ENCODE data around the gene NR1H4.

The NR1H4 gene

DNA sequence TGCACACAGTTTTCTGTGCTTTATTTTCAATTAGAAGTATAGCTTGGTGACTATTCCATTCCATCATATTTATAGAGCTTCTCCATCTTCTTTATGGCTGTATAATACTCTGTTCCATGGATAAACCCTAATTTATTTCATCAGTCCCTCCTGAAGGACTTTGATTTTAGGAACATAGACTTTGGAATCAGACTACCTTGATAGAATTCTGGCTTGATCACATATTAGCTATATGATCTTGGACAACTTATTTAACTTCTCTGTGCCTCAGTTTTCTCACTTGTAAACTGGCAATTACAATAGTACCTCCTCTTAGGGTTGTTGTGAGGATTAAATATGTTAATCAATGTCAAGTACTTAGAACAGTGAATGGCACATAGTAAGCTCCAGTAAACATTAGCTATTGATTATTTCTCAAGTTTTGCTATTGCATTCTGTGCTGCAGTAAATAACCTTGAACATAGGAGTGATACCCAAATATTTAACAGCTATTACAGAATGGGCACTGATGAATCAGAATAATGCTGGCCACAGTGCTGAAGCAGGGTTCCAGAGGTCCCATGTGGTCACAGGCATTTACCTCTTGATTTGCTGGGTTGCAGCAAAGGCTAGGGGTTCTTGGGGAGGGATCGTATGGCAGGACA, 12.2 kb upstream of the NR1H4 start:
- DNase-seq (ENCODE audit: low read depth, low spot score), result no peak
- no peak overlapping the region for H3K4me3 ChIP-seq (ENCODE audit: low read depth, low read length)
- POLR2A ChIA-PET, result no interaction called here
- CTCF ChIA-PET, result interaction anchor here (0.7 kb wide), 1 partner anchor 52 kb away, joined by 3 read pairs; no protein-coding TSS in a partner anchor
- TF ChIP-seq, protein P1, sequence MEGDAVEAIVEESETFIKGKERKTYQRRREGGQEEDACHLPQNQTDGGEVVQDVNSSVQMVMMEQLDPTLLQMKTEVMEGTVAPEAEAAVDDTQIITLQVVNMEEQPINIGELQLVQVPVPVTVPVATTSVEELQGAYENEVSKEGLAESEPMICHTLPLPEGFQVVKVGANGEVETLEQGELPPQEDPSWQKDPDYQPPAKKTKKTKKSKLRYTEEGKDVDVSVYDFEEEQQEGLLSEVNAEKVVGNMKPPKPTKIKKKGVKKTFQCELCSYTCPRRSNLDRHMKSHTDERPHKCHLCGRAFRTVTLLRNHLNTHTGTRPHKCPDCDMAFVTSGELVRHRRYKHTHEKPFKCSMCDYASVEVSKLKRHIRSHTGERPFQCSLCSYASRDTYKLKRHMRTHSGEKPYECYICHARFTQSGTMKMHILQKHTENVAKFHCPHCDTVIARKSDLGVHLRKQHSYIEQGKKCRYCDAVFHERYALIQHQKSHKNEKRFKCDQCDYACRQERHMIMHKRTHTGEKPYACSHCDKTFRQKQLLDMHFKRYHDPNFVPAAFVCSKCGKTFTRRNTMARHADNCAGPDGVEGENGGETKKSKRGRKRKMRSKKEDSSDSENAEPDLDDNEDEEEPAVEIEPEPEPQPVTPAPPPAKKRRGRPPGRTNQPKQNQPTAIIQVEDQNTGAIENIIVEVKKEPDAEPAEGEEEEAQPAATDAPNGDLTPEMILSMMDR (IDR thresholded peaks at IDR 0.05; ENCODE audit: insufficient read depth, low read length, missing control alignments), result no peak

- DNase-seq (ENCODE audit: low read depth, low spot score), result no peak
- TF ChIP-seq, protein P1 (IDR thresholded peaks at IDR 0.05; ENCODE audit: insufficient read depth, low read length, missing control alignments), result no peak
- ChIA-PET POLR2A (no interaction called here), CTCF (no interaction called here)
- no peak overlapping the region for H3K4me3 ChIP-seq (ENCODE audit: low read depth, low read length)
Observed at GRCh38 chr12:100463661-100464060, 10.0 kb upstream of the NR1H4 start.

DNA sequence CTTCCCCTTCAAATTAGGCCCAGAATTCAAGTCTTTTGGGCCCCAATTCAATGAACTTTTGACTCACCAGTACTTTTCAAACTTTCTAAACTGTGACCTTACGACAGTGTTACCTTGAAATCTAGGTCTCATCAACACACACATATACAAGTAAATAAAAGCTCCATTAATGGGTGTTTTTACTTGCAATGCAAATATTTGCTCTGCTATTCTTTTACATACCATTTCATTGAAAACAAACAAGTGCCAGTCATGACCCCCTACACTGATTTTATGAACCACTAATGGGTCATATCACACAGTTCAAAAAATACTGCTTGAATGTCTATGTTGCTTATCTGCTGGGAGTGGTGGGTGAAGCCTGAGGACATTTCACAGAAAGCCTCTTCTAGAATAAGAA, 9.1 kb upstream of the NR1H4 start:
- no peak overlapping the region for H3K4me3 ChIP-seq (ENCODE audit: low read depth, low read length)
- POLR2A ChIA-PET, result no interaction called here
- CTCF ChIA-PET, result no interaction called here
- DNase-seq (ENCODE audit: low read depth, low spot score), result no peak
- TF ChIP-seq, protein P1 (IDR thresholded peaks at IDR 0.05; ENCODE audit: insufficient read depth, low read length, missing control alignments), result no peak

GRCh38 chr12:100468126-100468525, 5.5 kb upstream of the NR1H4 start:
- TF ChIP-seq, protein P1 (IDR thresholded peaks at IDR 0.05; ENCODE audit: insufficient read depth, low read length, missing control alignments), result no peak
- no peak overlapping the region for H3K4me3 ChIP-seq (ENCODE audit: low read depth, low read length)
- ChIA-PET POLR2A (no interaction called here), CTCF (no interaction called here)
- DNase-seq (ENCODE audit: low read depth, low spot score), result no peak

DNA sequence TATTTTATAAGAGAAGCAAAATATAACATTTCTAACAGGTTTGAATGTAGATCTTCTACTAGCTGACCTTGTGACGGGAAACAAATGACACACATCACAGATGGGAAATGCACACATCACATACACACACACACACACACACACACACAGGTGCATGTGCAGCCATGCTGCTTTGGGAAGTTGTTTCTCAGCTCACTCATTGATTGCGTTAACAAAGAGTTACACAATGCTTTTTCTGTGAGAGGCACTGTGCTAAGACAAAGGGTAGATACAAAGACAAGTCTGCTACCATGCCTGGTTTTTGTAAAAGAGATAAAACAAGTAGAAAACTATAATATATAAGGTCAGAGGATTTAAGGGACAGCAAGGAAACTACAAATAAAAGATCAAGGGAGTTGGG, 1.3 kb upstream of the NR1H4 start:
- H3K4me3 ChIP-seq (ENCODE audit: low read depth, low read length), result no peak overlapping the region
- TF ChIP-seq, protein P1 (IDR thresholded peaks at IDR 0.05; ENCODE audit: insufficient read depth, low read length, missing control alignments), result no peak
- ChIA-PET POLR2A (no interaction called here), CTCF (no interaction called here)
- no peak for DNase-seq (ENCODE audit: low read depth, low spot score)

DNA sequence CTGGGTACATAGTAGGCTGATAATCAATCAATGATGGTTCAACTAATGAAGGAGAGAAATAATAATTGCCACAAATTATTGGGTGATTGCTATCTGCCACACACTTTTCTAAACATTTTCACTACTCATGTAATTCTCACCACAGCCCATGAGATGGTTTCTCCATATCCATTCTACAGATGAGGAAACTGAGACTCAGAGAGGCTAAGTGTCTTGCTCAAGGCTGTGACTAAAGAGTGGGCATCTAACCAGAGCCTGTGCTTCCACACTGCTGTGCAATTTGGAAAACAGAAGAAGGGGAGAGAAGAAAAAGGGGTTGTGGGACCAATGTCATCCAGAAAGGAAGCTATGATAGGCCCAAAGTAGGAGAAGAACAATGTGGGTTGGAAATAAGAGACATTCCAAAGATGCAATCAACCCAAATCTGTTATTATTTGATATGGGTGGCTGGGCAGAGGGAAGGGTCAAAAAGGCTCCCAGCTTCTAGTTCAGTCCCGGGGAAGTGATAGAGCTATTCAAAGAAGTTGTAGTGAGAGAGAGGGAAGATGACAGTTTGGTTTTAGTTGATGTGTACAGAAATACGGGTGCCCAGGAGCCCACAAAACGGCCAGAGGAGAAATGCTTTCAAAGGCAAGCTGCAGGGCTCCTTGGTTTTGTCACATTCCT, 483 bp upstream of the NR1H4 start:
- DNase-seq (ENCODE audit: low read depth, low spot score), result no peak
- no peak overlapping the region for H3K4me3 ChIP-seq (ENCODE audit: low read depth, low read length)
- CTCF ChIA-PET, result no interaction called here

More for the DNA sequence above, 483 bp upstream of the NR1H4 start:
- TF ChIP-seq, protein P1 (IDR thresholded peaks at IDR 0.05; ENCODE audit: insufficient read depth, low read length, missing control alignments), result no peak
- POLR2A ChIA-PET, result no interaction called here
